OCI-LY7 (cell line): ENCODE data around the gene EXOC4. TPM values are rescaled to one million over a fixed set of nuclear protein-coding genes. Genes with fewer than 3 reads are reported as not detected.

Experiments
- BruUV-seq: library from RNA; stranded (reverse); fragments of 400-500 nt; replicated peaks from 2 replicates; lab custom pipeline; 2021; lab: Mats Ljungman, UMichigan
- CTCF ChIA-PET: fragments of 300-600 bp; sonication (Branson Sonifier 250); formaldehyde crosslinking; loops from one replicate; lab custom pipeline; 2022; ENCODE audit warnings: antibody characterized with exemption; ENCODE audit not compliant: unreplicated experiment; lab: Charles Lee
- POLR2A ChIA-PET: fragments of 300-600 bp; sonication (Branson Sonifier 250); formaldehyde crosslinking; loops from one replicate; lab custom pipeline; 2022; ENCODE audit warnings: antibody characterized with exemption; lab: Charles Lee
- DNase-seq: peaks from one replicate; pipeline ENCODE4 v3.0.0-alpha.2; 2015; ENCODE audit warnings: low spot score
- H2AFZ ChIP-seq: fragments of 200-600 bp; sonication (generic), shearing (Covaris generic); 2 replicates; pipeline ENCODE4 v1.6.1; 2014; ENCODE audit warnings: mild to moderate bottlenecking, antibody characterized with exemption, low read length, moderate library complexity
- H3K27ac ChIP-seq: fragments of 200-600 bp; sonication (generic); 2 replicates; pipeline ENCODE4 v1.5.1; 2014; ENCODE audit warnings: mixed run types, low read depth, mild to moderate bottlenecking, moderate library complexity, low read length, inconsistent platforms; ENCODE audit not compliant: poor library complexity, severe bottlenecking
- H3K36me3 ChIP-seq: fragments of 200-600 bp; sonication (generic); 2 replicates; pipeline ENCODE4 v1.6.1; 2014; ENCODE audit warnings: mild to moderate bottlenecking, antibody characterized with exemption, low read length, moderate library complexity, mixed read lengths; ENCODE audit not compliant: insufficient read depth
- H3K4me1 ChIP-seq: fragments of 200-600 bp; sonication (generic); 2 replicates; pipeline ENCODE4 v1.5.1; 2014; ENCODE audit warnings: mild to moderate bottlenecking, low read length; ENCODE audit not compliant: insufficient read depth, poor library complexity, severe bottlenecking
- H3K4me2 ChIP-seq: fragments of 200-600 bp; sonication (generic); 2 replicates; pipeline ENCODE4 v1.6.1; 2014; ENCODE audit warnings: mild to moderate bottlenecking, low read length
- H3K4me3 ChIP-seq: fragments of 200-600 bp; sonication (generic); 2 replicates; pipeline ENCODE4 v1.5.1; 2014; ENCODE audit warnings: mild to moderate bottlenecking, low read depth, low read length; ENCODE audit not compliant: poor library complexity, severe bottlenecking
- H3K79me2 ChIP-seq: fragments of 200-600 bp; sonication (generic); 2 replicates; pipeline ENCODE4 v1.6.1; 2016; ENCODE audit warnings: low read depth, mild to moderate bottlenecking, low read length, moderate library complexity, mixed read lengths; ENCODE audit not compliant: insufficient read depth
- H3K9me2 ChIP-seq: fragments of 200-600 bp; sonication (generic); 2 replicates; pipeline ENCODE4 v1.6.1; 2016; ENCODE audit warnings: mild to moderate bottlenecking, low read length, mixed read lengths; ENCODE audit not compliant: insufficient read depth
- H3K9me3 ChIP-seq: fragments of 200-600 bp; sonication (generic); 2 replicates; pipeline ENCODE4 v1.6.1; 2014; ENCODE audit warnings: mild to moderate bottlenecking, mixed run types, low read length, mixed read lengths
- H4K20me1 ChIP-seq: fragments of 200-600 bp; sonication (generic); 2 replicates; pipeline ENCODE4 v1.6.1; 2014; ENCODE audit warnings: mild to moderate bottlenecking, antibody characterized with exemption, low read length, moderate library complexity, mixed read lengths; ENCODE audit not compliant: insufficient read depth
- CTCF ChIP-seq: fragments of 200-600 bp; sonication (generic); conservative IDR thresholded peaks from 2 replicates; pipeline ENCODE4 v1.5.1; 2014; ENCODE audit warnings: mild to moderate bottlenecking, antibody characterized with exemption, low read length, moderate library complexity, mixed read lengths
- EZH2phosphoT487 ChIP-seq: fragments of 200-600 bp; sonication (generic); IDR thresholded peaks from 2 replicates; pipeline ENCODE4 v1.6.1; 2018; ENCODE audit warnings: low read depth, borderline replicate concordance, mild to moderate bottlenecking, mixed run types, antibody characterized with exemption, low read length, moderate library complexity, mixed read lengths
- intact Hi-C: fragments of 100-400 bp; cut with micrococcal nuclease; formaldehyde crosslinking; loops from one replicate; pipeline ENCODE4 v1.10.0; 2022; ENCODE audit not compliant: unreplicated experiment
- total RNA-seq, 2 experiments: library from RNA; depleted of rRNA in 1 of 2; stranded (reverse); fragments of >200 nt in 1 of 2; shearing (Covaris generic) in 1 of 2; gene quantifications; 2 replicates each; pipeline ENCODE4 v1.2.3, GENCODE V29; 2014 to 2022

EXOC4 gene
- total RNA-seq, 2 experiments from 2014 or later = 75.1 to 93.2 TPM

GRCh38 chr7:133664528-133664927, 411.6 kb downstream of the EXOC4 start:
- H3K4me3 ChIP-seq = no peak overlapping the region
- CTCF ChIA-PET = no interaction called here
- no peaks in the 10 kb centered on the region for H3K9me2 ChIP-seq
- intact Hi-C loops = no loop called here
- H2AFZ ChIP-seq = no peak overlapping the region
- H3K9me3 ChIP-seq = no peaks in the 10 kb centered on the region
- BruUV-seq = no TSS peak
- H3K4me1 ChIP-seq = no peaks in the 10 kb centered on the region
- no peaks in the 10 kb centered on the region for H3K36me3 ChIP-seq
- TF ChIP-seq CTCF (no peak), EZH2phosphoT487 (no peak)
- DNase-seq = no peak
- H4K20me1 ChIP-seq = no peaks in the 10 kb centered on the region
- no peak overlapping the region for H3K4me2 ChIP-seq
- POLR2A ChIA-PET = no interaction called here
- H3K27ac ChIP-seq = no peak overlapping the region
- H3K79me2 ChIP-seq = no peaks in the 10 kb centered on the region

GRCh38 chr7:133668296-133669060, 415.6 kb downstream of the EXOC4 start:
- ChIA-PET CTCF (no interaction called here), POLR2A (no interaction called here)
- intact Hi-C loops = no loop called here
- Histone ChIP-seq H3K9me3 (no peaks in the 10 kb centered on the region), H3K79me2 (no peaks in the 10 kb centered on the region), H3K4me2 (no peak overlapping the region), H4K20me1 (no peaks in the 10 kb centered on the region), H3K4me3 (no peak overlapping the region), H3K27ac (no peak overlapping the region), H3K36me3 (no peaks in the 10 kb centered on the region), H2AFZ (no peak overlapping the region), H3K4me1 (no peaks in the 10 kb centered on the region), H3K9me2 (no peaks in the 10 kb centered on the region)
- DNase-seq = no peak
- no TSS peak for BruUV-seq
- TF ChIP-seq CTCF (no peak), EZH2phosphoT487 (no peak)

GRCh38 chr7:133669061-133669455, 416.2 kb downstream of the EXOC4 start:
- CTCF ChIA-PET = no interaction called here
- no peak for TF ChIP-seq EZH2phosphoT487
- no peak for TF ChIP-seq CTCF
- BruUV-seq = no TSS peak

More at GRCh38 chr7:133669061-133669455, 416.2 kb downstream of the EXOC4 start:
- H3K9me2 ChIP-seq = no peaks in the 10 kb centered on the region
- H3K27ac ChIP-seq = no peak overlapping the region
- H3K4me3 ChIP-seq = no peak overlapping the region
- H2AFZ ChIP-seq = no peak overlapping the region
- no peaks in the 10 kb centered on the region for H3K36me3 ChIP-seq
- DNase-seq = no peak
- no peaks in the 10 kb centered on the region for H4K20me1 ChIP-seq
- no peaks in the 10 kb centered on the region for H3K9me3 ChIP-seq
- intact Hi-C loops = no loop called here
- POLR2A ChIA-PET = no interaction called here
- no peak overlapping the region for H3K4me2 ChIP-seq
- H3K79me2 ChIP-seq = no peaks in the 10 kb centered on the region
- H3K4me1 ChIP-seq = no peaks in the 10 kb centered on the region
